CD4-positive, alpha-beta T cell treated with Interleukin-15 for 1 hour (primary cell): ENCODE measurements around the gene ATRIP.

ENCODE experiments used
- DNase-seq: peaks from one replicate; pipeline ENCODE4 v3.0.0-alpha.2; 2020

ATRIP gene

DNA sequence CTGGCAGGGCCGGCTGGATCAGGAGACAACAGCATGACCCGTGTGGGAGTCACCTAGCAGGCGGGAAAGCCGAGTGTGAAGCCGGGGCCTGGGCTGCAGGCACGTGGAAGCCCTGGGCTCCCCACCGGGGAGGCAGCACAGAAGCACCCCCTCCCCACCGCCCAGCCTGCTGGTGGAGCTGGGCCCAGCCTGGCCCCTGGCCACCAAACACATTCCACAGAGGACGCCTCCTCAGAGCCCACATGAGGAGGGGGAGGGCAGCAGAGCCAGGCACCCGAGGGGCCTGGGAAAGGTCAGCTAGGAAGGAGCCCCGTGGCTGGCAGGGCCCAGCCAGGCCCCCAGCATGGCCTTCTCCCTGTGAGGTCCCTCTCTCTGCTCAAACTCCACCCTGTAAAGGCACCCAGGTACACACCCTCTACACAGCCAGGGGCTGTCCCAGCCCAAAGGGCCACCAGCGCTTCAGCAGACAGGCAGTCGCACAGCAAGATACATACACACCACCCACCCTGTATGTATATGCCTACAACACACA lies 21.2 kb upstream of the ATRIP start:
- no peak for DNase-seq

- DNase-seq, result no peak
Measured at GRCh38 chr3:48426401-48426909, 20.1 kb upstream of the ATRIP start.

GRCh38 chr3:48426944-48427629 lies 19.4 kb upstream of the ATRIP start:
- DNase-seq, result no peak

DNA sequence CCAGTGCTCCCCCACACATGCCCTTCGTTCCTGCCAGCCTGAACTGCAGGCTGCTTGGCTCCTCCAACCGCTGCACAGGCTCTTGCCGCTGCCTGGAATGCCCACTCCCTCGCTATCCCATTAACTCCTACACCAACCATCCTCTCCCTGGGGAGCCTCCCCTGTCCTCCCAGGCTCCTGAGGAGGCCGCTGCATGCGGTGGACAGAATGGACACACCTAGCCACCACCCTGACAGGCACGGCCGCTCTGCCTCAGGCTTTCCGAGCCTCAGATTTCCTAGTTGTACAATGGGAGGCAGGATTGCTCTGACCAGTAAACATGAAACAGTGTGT lies 18.9 kb upstream of the ATRIP start:
- peak; percentile 12 for DNase-seq

- peak; percentile 6 for DNase-seq
Measured at GRCh38 chr3:48428088-48428571, 18.4 kb upstream of the ATRIP start.

DNA sequence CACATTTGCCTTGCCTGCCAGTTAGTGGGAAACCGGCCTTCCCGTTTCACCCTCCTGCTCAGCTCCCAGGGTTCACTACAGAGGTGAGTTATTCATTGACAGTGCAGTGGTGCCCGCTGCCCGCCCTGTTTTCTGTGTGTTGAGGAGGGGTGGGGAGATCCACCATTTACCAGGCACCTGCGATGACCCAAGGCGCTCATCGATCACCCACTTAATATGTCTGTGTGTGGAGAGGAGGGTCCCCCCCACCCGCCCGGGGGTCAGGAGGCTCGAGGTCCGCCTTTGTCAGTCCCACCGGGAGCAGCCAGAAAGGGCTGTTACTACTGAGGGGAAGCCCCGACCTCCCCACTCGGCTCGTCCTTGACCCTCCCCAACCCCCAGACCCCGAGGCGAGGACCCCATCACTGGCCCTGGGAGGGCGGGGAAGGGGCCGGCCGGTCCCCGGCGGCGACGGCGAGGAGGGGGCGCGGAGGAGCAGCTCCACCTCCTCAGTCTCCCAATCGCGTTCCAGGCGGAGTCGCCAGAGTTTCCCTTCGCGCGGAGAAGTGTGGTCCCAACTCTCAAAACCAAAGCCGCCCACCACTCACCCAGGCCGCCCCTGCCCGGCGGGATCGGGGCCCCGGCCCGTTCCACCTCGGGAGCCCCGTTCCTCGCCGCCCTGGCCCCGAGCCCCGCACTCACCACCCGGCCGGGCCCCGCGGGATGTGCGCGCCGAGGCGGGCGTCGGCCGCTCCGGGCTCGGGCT lies 17.8 kb upstream of the ATRIP start:
- peak; percentile 15 for DNase-seq

GRCh38 chr3:48429317-48429959 lies 17.1 kb upstream of the ATRIP start:
- peak; percentile 64 for DNase-seq

DNA sequence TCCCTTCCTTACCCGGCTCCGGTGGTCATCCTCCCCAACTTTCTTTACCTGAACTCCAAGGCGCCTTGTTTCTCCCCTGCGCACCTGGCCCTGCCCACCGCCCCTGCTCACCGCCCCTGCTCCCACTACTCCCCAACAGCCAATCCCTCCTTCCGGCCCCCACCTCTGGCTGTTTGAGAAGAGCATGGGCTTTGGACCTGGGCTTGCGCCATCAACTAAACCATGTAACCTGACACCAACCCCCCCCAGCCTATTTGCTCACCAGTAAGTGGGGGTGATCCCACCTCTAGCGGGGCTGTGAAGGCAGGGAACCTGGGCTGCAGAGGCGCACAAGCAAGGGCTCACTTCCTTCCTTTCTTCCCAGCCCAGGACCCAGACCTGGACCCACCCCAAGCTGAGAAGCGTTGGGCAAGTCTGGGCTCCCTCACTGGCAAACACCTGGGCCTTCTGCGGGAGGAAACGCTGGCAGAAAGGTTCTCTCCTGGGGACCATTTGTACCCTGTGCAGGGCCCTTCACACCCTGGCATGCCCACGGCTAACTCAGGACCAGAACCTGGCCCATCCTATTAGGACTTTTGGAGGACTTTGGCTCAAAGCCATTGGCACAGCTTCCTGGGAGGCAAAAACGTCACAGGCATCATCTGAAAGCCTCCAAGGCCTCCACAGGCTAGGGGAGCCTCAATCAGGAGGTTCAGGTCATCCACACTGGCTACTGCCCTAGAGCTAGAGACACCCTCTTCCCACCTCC lies 16.4 kb upstream of the ATRIP start, which contains the start of gene PLXNB1:
TSS of gene PLXNB1 (minus strand) at position 127 of the 748 bp plus-strand sequence. CDS start 5,475 bp downstream, outside the sequence.
- DNase-seq, result peak; percentile 15

- peak; percentile 12 for DNase-seq
Measured at GRCh38 chr3:48430708-48431101, 15.8 kb upstream of the ATRIP start.

DNA sequence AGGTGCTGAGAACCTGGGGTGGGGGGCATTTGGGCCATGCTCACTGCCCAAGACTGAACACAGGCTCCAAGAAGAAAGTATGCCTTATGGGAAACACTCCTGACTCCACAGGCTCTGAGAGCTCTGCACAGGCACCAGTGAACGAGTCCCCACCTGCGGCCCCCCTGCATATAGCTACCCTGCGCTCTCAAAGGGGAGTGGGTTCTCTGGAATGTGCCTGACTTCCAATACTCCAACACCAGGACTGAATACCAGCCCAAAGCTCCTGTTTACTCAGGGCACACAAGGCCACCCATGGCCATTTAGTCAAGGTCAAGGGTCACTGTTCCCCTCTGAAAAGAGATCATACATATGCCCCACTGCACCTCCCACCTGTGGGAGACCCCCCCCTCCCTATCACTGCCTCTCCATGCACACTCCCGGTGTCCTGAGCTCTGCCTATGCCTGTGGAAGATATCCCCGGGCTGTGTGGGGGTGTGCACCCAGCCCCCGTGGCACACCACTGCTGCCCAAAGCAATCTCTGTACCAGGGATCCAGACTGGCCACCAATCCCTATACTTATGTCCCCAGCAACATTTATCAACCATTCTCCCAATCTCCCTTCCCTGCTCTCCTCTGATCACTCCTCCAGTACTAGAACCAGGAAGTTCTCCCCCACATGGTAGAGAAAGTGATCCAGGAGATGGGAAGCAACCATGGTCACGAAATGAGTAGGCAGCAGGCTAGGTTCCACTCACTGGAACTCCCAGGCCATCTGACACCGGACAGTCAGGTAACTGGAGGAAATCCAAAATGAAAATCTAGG lies 15.1 kb upstream of the ATRIP start:
- no peak for DNase-seq

GRCh38 chr3:48432411-48433371 lies 13.8 kb upstream of the ATRIP start:
- no peak for DNase-seq

- no peak for DNase-seq
Measured at GRCh38 chr3:48433472-48434118, 12.9 kb upstream of the ATRIP start.

DNA sequence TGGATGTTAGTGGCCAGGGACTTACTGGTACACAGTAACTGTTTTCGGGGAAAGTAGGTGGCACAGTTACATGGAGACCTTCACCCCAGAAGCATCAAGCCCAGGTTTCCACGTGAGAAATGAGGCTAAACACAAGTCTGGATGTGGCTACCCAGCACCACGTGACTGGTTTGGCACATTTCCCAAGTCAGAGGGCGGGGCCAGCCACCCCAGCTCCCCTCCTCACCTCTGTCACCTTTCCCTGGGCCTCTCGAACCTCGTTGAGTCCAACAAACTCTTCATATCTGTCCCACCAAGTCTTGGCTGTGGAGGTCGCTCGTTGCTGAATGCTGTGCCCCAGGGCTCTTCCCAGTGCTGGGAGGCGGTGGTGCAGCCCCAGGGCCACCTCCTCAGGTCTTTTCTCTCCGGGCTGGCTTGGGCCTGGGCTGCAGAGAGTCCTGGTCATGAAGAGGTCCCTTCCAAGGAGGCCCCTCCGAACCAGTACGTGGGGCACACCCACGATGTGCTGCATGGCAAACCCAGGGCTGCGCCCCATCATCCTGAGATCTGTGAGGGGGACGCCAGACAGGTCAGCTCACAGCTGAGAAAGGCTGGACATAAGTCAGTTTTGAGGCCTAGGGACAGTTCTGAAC lies 11.8 kb upstream of the ATRIP start:
- no peak for DNase-seq

DNA sequence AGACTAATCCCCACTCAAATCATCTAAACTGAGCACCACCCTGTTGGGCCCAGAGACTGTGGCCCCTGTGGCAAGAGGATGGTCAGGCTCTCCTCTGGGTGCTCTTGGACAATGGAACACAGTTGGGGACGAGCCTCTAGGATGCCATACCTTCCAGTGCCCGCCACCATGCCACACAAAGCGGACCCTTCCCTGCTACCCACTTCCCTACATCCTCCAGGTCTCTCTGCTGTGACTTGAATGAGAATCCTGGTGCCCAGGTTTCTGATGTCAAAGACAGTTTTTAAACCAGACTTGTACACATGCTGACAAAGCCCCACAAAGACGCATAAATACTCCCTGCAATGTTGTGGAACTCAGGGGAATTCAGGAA lies 11.3 kb upstream of the ATRIP start:
- DNase-seq, result no peak

DNA sequence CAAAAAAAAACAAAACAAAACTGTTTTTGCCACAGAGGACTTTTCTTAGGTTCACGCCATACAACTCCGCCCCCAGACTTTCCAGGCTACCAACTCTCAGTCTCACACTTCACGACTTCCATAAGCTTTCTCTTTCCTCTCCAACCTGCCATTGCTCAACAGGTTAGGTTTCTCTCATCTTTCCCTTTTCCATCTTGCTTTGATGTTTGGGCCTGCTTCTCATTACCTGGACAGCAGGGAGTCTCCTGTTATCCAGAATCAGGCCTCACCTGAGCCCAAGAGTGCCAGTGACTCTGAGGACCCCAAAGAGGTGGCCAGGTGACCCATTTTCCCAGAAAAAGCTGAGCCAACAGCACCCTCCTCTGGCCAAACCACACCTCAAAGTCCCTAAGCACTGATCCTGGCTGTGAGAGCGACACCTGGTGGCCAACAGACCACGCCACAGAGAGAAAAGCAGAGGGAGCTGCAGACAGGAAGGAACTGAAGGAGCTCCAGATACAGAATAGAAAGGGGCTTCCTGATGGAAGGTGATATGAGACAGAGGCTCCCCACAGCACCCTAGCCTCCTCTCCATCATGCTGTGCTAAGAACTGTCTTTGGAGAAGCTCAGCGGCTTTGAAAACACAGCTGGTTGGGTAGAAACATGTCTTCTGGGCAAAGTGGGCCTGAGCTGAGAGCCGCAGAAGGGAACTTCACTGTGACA lies 10.6 kb upstream of the ATRIP start:
- DNase-seq, result peak; percentile 85

GRCh38 chr3:48436477-48436787 lies 10.1 kb upstream of the ATRIP start:
- DNase-seq, result no peak

GRCh38 chr3:48436855-48437254 lies 9.7 kb upstream of the ATRIP start:
- DNase-seq, result no peak

DNA sequence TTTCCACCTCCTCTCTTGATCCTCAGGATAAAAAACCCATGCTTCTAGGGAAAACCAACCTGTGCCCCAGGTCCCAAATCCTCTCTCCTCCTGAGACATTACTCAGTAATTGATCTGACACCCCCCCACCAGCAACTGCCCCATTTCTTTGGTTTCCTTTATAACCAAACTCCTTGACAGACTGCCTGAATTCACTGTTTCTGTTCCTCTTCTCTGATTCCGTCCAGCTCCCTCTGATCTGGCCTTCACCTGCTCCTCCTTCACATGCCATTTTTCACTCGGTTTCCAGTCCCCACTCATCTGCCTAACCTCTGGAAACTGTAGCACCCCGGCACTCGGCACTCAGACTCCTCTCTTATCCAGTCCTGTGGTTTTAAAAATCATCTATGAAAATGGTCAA lies 8.7 kb upstream of the ATRIP start:
- no peak for DNase-seq
